T-helper 1 cell (primary cell): ENCODE data around the gene HCFC1R1.

ENCODE experiments used
- DNase-seq, 5 donors: peaks; one replicate each; pipeline ENCODE4 v3.0.0-alpha.2; 2012 to 2020

HCFC1R1 gene

DNA sequence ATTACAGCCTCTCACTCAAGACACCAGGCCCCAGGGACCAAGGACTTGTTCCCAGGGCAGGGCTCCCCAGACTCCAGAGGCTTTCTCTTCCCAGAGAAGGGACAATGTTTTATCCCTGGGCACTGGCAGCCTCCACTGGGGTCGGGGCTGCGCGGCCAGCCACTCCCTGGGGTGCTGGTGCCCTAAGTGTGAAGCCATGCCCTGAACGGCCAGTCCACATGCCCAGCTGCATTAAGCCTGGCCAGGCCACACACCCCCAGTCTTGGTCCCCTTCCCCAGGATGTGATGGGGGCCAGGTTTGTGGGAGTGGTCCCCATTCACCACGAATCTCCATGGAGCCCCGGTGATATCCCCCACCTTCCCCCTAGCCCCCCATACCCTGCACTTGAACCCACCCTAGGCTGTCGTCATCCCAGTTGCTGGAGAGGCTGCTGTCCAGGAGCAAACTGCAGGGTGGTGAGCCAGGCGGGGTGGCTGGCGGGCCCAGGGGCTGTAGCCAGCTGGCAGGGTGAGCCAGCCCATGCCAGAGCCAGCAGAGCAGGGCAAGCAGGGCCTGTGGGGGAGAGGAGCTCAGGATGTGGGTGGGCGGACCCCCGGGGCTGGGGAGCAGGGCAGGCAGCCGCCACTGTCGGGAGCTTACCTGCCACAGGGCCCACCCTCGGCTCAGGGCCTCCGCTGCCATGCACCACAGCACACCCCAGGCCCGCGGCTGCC, 50.0 kb downstream of the HCFC1R1 start:
- DNase-seq, result no peak

DNA sequence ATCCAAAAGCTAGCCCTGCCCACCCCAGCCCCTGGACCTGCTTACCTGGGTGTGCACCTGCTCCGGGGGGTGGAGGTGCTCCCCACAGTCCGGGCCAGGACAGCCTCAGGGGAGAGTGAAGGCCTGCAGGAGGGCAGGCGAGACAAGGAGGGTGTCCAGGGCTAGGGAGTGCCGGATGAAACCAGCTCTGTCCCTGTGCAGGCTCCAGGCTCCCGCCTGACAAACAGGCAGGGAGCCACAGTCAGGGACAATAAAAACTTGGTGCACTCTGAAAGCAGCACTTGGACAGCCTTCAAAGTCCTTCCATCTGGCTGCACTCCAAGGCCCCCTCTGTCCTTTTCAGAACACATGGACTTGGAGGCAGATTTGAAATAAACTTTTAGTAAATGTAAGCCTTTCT, 50.6 kb downstream of the HCFC1R1 start:
- DNase-seq, result no peak
